ENCODE results near the gene DOK4. TPM values are rescaled to one million over a fixed set of nuclear protein-coding genes. Genes with fewer than 3 reads are reported as not detected.
A peak's percentile ranks its signal among the peaks of the same experiment; 100 is the strongest.

The DOK4 gene
- total and polyA plus RNA-seq, 8 donors = 27.7 to 108 (median 31.0) TPM

DNA sequence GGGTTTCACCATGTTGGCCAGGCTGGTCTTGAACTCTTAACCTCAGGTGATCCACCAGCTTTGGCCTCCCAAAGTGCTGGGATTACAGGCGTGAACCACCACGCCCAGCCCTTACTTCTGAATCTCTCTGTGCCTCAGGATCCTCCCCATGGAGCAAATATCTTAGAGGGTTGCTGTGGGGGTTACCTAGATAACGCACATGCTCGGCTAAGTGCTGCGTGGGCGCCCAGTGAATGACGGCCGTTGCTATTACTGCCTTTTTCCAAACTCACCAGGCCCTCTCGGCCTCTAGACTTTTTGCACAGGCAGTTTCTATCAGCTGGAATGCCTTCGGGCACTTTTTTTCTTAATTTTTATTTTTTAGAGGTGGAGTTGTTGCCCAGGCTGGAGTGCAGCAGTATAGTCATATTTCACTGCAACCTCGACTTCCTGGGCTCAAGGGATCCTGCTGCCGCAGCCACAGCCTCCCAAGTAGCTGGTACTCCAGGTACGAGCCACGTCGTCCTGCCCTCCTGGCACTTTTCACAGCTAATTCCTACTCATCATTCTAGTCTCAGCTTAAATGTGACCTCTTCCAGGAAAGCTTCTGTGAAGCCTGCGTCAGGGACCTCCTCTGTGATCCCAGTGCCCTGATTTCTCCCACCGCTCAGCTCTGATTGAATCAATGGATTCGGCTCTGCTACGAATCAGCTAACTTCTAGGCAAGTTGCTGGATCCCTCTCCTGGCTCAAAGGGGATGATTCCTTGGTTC is 41.5 kb upstream of the DOK4 start:
- no peaks in the 10 kb centered on the region for H3K9me3 ChIP-seq
- H3K4me3 ChIP-seq = no peak overlapping the region
- TF ChIP-seq, protein P1, sequence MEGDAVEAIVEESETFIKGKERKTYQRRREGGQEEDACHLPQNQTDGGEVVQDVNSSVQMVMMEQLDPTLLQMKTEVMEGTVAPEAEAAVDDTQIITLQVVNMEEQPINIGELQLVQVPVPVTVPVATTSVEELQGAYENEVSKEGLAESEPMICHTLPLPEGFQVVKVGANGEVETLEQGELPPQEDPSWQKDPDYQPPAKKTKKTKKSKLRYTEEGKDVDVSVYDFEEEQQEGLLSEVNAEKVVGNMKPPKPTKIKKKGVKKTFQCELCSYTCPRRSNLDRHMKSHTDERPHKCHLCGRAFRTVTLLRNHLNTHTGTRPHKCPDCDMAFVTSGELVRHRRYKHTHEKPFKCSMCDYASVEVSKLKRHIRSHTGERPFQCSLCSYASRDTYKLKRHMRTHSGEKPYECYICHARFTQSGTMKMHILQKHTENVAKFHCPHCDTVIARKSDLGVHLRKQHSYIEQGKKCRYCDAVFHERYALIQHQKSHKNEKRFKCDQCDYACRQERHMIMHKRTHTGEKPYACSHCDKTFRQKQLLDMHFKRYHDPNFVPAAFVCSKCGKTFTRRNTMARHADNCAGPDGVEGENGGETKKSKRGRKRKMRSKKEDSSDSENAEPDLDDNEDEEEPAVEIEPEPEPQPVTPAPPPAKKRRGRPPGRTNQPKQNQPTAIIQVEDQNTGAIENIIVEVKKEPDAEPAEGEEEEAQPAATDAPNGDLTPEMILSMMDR (IDR thresholded peaks at IDR 0.05) = no peak
- H3K36me3 ChIP-seq = no peaks in the 10 kb centered on the region
- ATAC-seq (no peak), DNase-seq (peak in 1 of 4 donors; percentile 43)
- peaks cover 1 to 31% of the 10 kb centered on the region in 2 donors for H3K4me1 ChIP-seq
- H3K27me3 ChIP-seq = peaks cover 0 to 19% of the 10 kb centered on the region in 2 donors
- H3K27ac ChIP-seq = no peak overlapping the region
- intact Hi-C loops (cut with DNase I) = loop anchor here in 1 of 2 donors (10.0 kb wide), 1 partner anchor 213 kb away; no protein-coding TSS in a partner anchor

DNA sequence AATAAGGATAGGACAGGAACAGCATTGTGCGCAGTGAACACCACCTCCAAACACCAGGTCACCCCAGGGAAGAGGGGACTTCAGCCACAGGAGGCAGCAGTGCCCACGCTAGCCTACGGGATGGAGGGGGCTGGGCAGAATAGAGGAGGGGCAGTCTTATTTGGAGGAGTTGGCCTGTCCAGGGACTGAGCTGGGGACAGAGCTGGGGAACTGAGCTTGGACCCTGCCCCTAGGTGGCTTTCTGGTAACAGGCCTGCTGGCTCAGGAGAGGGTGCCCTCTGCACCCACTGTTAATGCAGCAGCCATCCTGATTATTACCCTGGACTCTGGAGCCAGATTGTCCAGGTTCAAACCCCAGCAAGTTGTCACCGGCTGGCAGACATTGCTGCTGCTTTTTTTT is 40.7 kb upstream of the DOK4 start:
- peaks cover 0 to 19% of the 10 kb centered on the region in 2 donors for H3K27me3 ChIP-seq
- H3K27ac ChIP-seq = no peak overlapping the region
- TF ChIP-seq, protein P1 (IDR thresholded peaks at IDR 0.05) = no peak
- H3K4me1 ChIP-seq = peaks cover 0 to 30% of the 10 kb centered on the region in 2 donors
- no peaks in the 10 kb centered on the region for H3K9me3 ChIP-seq
- H3K36me3 ChIP-seq = no peaks in the 10 kb centered on the region
- ATAC-seq = no peak
- H3K4me3 ChIP-seq = no peak overlapping the region
- peak in 1 of 4 donors; percentile 37 for DNase-seq
- intact Hi-C loops (cut with DNase I) = loop anchor here in 1 of 2 donors (10.0 kb wide), 1 partner anchor 212 kb away; no protein-coding TSS in a partner anchor

DNA sequence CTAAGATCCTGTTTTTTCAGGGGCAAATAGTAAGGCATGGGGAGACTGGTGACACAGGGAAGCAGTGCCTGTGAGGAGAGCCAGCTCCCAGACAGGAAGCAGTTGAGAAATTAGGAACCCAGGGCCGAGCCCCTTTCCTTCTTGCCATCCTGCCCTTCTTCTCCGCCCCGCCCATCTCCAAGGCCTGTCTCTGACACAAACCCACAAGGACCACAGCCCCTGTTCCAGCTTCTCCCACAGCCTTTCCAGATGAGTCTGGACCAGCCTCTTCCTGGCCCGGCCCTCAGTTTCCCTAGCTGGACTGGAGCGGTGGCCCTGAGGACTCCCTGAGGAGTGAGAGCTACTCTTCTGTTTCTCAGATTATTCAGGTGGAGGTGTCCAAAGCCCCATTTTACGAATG is 40.2 kb upstream of the DOK4 start:
- ATAC-seq = no peak
- Histone ChIP-seq H3K27me3 (peaks cover 0 to 19% of the 10 kb centered on the region in 2 donors), H3K27ac (no peak overlapping the region), H3K4me3 (no peak overlapping the region), H3K9me3 (no peaks in the 10 kb centered on the region), H3K36me3 (no peaks in the 10 kb centered on the region), H3K4me1 (peaks cover 0 to 26% of the 10 kb centered on the region in 2 donors)
- peak in 1 of 4 donors; percentile 36 for DNase-seq
- TF ChIP-seq, protein P1 (IDR thresholded peaks at IDR 0.05) = no peak
- intact Hi-C loops (cut with DNase I) = loop anchor here in 1 of 2 donors (10.0 kb wide), 1 partner anchor 212 kb away; no protein-coding TSS in a partner anchor

GRCh38 chr16:57525761-57526160 is 39.5 kb upstream of the DOK4 start:
- peaks cover 0 to 25% of the 10 kb centered on the region in 2 donors for H3K4me1 ChIP-seq
- H3K9me3 ChIP-seq = no peaks in the 10 kb centered on the region
- no peak overlapping the region for H3K4me3 ChIP-seq
- no peak overlapping the region for H3K27ac ChIP-seq
- peaks cover 0 to 17% of the 10 kb centered on the region in 2 donors for H3K27me3 ChIP-seq
- TF ChIP-seq, protein P1 (IDR thresholded peaks at IDR 0.05) = no peak
- peak in 1 of 4 donors; percentile 76 for DNase-seq
- ATAC-seq = peak; percentile 36
- H3K36me3 ChIP-seq = no peaks in the 10 kb centered on the region
- intact Hi-C loops (cut with DNase I) = loop anchor here in 1 of 2 donors (10.0 kb wide), 1 partner anchor 211 kb away; no protein-coding TSS in a partner anchor

GRCh38 chr16:57522960-57523359 is 36.7 kb upstream of the DOK4 start:
- ATAC-seq (no peak), DNase-seq (no peak)
- Histone ChIP-seq H3K36me3 (peaks cover 0 to 9% of the 10 kb centered on the region in 2 donors), H3K4me1 (peaks cover 0 to 14% of the 10 kb centered on the region in 2 donors), H3K27me3 (no peaks in the 10 kb centered on the region), H3K4me3 (no peak overlapping the region), H3K27ac (no peak overlapping the region), H3K9me3 (no peaks in the 10 kb centered on the region)
- TF ChIP-seq, protein P1 (IDR thresholded peaks at IDR 0.05) = no peak
- intact Hi-C loops (cut with DNase I) = loop anchor here in 1 of 2 donors (10.0 kb wide), 1 partner anchor 208 kb away; no protein-coding TSS in a partner anchor

All from left lung (tissue), 10 donors.